ENCODE data around the gene TMEM217.
A peak's percentile ranks its signal among the peaks of the same experiment; 100 is the strongest.

TMEM217 gene

DNA sequence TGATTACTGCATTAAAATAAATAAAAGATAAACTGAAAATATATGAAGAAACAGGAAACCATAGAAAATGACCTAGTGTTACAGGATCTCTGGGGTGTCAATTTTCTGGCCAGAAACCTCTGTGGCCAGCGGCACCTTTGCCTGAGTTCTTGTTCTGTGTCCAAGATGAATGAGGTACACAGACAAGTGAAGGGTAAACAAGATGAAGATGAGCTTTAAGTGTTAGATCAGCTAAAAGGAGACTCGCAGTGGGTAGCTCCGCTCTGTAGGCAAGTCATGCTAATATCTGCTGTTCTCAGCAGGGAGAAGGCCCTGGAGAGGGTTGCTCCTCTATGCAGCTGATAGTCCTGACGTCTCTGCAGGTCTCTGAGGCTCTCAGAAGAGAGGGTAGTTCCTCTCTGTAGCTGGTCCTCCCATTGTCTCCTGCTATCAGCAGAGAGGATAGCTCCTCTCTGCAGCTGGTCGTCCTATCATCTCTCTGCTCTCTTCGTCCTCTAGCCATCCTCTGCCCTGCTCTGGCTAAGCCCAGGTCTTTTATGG, 36.3 kb downstream of the TMEM217 start:
- H3K27ac Mint-ChIP-seq: no peak overlapping the region
- H3K4me1 Mint-ChIP-seq: peaks cover 12% of the 10 kb centered on the region
- peak overlapping the region; percentile 68 for H3K4me3 Mint-ChIP-seq
- no peak for ATAC-seq
- no peak for DNase-seq (ENCODE audit: low spot score in 2 of 2)
- no peaks in the 10 kb centered on the region for H3K9me3 Mint-ChIP-seq
- H3K36me3 Mint-ChIP-seq: no peaks in the 10 kb centered on the region

DNA sequence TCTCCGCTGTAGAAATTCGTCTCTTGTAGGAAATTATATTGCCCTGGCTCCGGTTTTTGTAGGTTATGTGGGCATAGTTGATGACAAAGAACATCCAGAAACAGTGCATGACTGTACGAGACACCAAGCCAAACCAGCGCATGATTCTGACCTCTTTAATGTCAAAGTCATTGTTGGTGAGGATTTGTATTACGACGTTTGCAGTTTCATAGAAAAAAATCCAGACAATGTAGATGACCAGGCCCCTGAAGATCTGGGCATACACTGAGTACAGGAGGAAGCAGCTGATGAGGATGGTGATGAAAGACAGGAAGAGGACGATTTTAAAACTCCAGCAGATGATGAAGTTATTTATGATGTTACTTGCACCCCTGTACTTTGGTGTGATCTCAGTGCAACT, 39.4 kb downstream of the TMEM217 start:
- ATAC-seq (no peak), DNase-seq (ENCODE audit: low spot score in 2 of 2) (no peak)
- Mint-ChIP-seq H3K36me3 (no peaks in the 10 kb centered on the region), H3K4me3 (no peak overlapping the region), H3K4me1 (peaks cover 12% of the 10 kb centered on the region), H3K27ac (no peak overlapping the region), H3K9me3 (no peaks in the 10 kb centered on the region)

DNA sequence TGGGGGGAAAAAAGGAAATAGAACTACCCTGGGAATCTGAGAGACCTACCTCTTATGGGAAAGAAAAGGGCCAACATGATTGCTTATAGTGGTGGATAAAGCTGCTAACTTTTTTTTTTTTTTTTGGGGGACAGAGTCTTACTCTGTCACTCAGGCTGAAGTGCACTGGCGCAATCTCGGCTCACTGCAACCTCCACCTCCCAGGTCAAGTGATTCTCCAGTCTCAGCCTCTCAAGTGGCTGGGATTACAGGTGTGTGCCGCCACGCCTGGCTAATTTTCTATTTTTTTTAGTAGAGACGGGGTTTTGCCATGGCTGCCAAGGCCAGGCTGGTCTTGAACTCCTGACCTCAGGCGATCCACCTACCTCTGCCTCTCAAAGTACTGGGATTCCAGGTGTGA, 39.9 kb downstream of the TMEM217 start:
- DNase-seq (ENCODE audit: low spot score in 2 of 2): no peak
- Mint-ChIP-seq H3K4me1 (peaks cover 11% of the 10 kb centered on the region), H3K27ac (no peak overlapping the region), H3K36me3 (no peaks in the 10 kb centered on the region), H3K4me3 (no peak overlapping the region), H3K9me3 (no peaks in the 10 kb centered on the region)
- no peak for ATAC-seq

DNA sequence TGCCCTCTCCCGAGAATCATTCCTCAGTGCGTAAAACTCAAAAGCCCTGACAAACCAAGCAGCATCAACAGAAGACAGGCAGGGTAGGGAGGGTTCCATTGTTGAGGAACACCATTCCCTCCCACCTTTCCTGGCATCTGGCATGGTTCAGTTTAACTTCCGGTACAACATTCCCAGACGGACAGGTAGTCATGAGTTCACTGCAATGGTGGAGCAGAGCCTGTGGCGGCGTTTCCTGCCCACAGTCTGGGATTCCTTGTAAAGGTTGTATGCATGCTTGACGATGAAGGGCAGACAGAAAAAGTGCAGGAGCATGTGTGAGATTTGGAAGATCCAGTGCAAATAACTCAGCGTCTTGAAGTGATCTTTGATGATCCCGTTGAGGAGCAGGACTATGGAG, 45.7 kb downstream of the TMEM217 start:
- H3K27ac Mint-ChIP-seq: no peak overlapping the region
- no peaks in the 10 kb centered on the region for H3K9me3 Mint-ChIP-seq
- DNase-seq (ENCODE audit: low spot score in 2 of 2): no peak
- H3K4me3 Mint-ChIP-seq: no peak overlapping the region
- no peak for ATAC-seq
- H3K36me3 Mint-ChIP-seq: no peaks in the 10 kb centered on the region
- H3K4me1 Mint-ChIP-seq: peaks cover 28% of the 10 kb centered on the region

DNA sequence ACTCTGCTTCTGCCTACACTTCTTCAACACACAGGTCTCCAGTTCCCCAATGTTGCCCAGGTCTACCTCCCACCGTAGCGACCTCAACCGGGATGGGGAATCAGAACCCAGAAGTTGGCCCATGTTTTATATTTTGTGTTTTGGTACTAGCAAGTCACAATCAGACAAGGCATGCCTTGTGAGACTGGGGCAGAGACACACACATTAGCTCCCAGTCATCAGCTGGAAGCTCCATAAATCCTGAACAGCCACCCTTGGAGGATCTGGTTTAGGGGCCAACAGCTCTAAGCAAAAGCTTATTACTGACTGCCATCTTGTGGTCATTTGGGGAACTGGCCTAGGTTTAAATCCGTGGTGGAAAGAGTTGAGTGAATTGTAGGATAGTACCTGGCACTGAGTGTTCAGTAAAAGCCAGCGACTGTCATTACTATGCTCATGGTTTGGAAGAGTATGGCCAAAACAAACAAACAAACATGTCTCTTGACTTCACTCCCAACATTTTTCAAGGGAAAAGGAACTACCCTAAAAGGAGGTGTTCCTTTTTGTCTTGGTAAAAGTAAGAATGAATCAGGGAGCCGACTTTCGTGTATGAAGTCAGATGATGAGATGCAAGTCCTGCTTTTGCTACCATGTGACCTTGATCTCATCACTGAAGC, 47.5 kb downstream of the TMEM217 start:
- no peak overlapping the region for H3K4me3 Mint-ChIP-seq
- peak; percentile 81 to 90 for DNase-seq (ENCODE audit: low spot score in 2 of 2)

DNA sequence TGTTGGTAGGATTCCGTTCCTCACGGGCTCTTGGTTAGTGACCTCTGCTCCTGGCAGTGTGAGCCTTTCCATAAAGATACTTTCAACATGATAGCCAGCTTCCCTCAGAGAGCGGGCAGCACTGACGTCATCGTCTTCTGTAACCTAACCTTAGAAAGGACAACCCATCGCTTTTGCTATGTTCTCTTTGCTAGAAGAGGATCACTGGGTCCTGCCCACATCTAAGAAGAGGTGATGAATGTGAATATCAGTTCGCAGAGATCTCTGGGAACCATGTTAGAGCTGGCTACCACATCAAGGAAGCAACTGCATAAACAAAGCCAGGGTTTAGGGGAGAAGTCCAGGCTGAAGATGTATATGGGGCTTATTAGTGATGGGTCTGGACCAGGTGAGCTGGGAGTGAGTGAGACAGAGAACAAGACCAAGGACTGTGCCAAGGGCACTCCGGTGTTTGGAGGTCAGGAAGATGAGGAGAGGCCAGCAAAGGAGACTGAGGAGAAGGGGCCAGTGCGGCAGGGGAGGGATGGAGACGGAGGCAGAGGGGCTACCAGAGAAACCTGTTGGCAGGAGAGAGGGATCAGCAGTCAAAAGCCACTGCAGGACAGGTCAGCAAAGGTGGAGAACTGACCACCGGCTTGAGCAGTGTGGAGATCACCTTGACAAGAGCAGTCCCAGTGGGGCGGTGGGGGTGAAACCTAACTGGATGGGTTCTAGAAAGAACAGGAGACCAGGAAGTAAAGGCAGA, 48.3 kb downstream of the TMEM217 start:
- DNase-seq (ENCODE audit: low spot score in 2 of 2) (no peak), ATAC-seq (no peak)
- Mint-ChIP-seq H3K9me3 (no peaks in the 10 kb centered on the region), H3K4me3 (peak overlapping the region; percentile 0), H3K27ac (peak overlapping the region; percentile 65), H3K4me1 (peaks cover 52% of the 10 kb centered on the region), H3K36me3 (no peaks in the 10 kb centered on the region)

More for the DNA sequence above, 47.5 kb downstream of the TMEM217 start:
- Mint-ChIP-seq H3K4me1 (peaks cover 46% of the 10 kb centered on the region), H3K27ac (peak overlapping the region; percentile 65), H3K36me3 (no peaks in the 10 kb centered on the region), H3K9me3 (no peaks in the 10 kb centered on the region)
- peak; percentile 76 for ATAC-seq

DNA sequence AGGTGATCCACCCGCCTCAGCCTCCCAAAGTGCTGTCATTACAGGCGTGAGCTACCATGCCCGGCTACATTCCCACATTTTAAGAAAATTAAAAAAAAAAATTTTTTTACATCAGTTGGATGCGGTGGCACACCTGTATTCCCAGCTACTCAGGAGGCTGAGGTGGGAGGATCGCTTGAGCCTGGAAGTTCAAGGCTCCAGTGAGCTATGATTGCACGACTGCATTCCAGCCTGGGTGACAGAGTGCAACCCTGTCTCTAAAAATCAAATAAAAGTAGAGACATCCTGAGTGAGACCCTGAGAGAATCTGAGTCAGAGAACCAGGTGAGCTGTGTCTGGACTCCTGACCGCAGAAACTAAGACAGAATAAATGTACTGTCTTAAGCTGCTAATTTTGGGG, 49.2 kb downstream of the TMEM217 start:
- ATAC-seq: no peak
- Mint-ChIP-seq H3K9me3 (no peaks in the 10 kb centered on the region), H3K36me3 (no peaks in the 10 kb centered on the region), H3K4me1 (peaks cover 59% of the 10 kb centered on the region), H3K27ac (no peak overlapping the region), H3K4me3 (no peak overlapping the region)
- no peak for DNase-seq (ENCODE audit: low spot score in 2 of 2)

DNA sequence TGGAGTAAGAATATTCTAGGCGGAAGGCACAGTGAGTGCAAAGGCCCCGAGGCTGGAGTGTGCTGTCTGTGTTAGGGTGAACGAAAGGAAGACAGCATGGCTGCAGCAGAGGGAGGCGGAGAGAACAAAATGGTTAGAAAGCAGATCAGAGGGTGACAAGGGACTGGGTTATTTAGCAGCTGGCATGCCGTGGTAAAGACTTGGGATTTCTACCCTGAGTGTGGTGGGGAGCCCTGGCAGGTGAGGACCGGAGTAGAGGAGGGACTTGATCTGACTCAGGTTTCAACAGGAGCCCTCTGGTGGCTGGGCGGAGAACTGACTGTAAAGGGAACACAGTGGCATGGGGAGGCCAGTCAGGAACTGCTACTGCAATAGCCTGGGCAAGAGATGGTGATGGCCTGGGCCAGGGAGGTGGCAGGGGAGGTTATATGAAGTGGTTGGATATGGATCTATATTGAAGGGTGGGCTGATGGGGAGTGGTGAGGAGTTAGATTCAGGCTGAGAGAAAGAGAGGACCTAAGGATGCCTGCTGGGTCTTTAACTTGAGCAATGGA, 50.0 kb downstream of the TMEM217 start:
- Mint-ChIP-seq H3K4me3 (peak overlapping the region; percentile 38), H3K27ac (peak overlapping the region; percentile 80), H3K36me3 (no peaks in the 10 kb centered on the region), H3K4me1 (peaks cover 65% of the 10 kb centered on the region), H3K9me3 (no peaks in the 10 kb centered on the region)
- DNase-seq (ENCODE audit: low spot score in 2 of 2): peak; percentile 85 to 96
- peak; percentile 87 for ATAC-seq

DNA sequence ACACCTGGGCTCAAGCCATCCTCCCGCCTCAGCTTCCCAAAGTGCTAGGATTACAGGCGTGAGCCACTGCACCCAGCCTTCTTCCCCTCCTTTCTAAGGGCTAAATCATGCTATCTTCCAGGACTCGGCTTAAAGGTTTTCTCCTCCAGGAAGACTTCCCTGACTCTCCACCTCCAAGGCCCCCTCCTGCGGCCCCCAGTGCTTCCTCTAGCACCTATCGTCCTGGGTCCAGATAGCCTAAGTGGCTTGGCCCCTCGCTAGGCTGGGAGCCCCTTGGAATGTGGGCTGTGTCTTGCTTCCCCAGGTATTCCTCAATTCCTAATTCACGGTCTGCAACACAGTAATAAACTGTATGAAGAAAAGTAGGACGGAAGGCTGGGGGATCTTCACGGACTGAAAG, 51.3 kb downstream of the TMEM217 start:
- ATAC-seq (no peak), DNase-seq (ENCODE audit: low spot score in 2 of 2) (no peak)
- no peaks in the 10 kb centered on the region for H3K36me3 Mint-ChIP-seq
- H3K9me3 Mint-ChIP-seq: no peaks in the 10 kb centered on the region
- no peak overlapping the region for H3K4me3 Mint-ChIP-seq
- peak overlapping the region; percentile 80 for H3K27ac Mint-ChIP-seq
- peaks cover 79% of the 10 kb centered on the region for H3K4me1 Mint-ChIP-seq

DNA sequence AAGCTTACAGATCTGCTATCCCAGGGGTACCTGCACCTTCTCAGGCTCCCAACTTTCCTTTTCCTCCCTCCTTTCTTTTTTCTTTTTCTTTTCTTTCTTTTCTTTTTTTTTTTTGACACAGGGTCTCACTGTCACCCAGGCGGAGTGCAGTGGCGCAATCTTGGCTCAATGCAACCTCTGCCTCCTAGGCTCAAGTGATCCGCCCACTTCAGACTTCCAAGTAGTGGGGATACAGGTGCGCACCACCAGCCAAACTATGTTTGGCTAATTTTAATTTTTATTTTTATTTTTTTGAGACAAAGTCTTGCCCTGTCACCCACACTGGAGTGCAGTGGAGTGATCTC, 52.0 kb downstream of the TMEM217 start:
- Mint-ChIP-seq H3K4me3 (peak overlapping the region; percentile 7), H3K4me1 (peaks cover 81% of the 10 kb centered on the region), H3K27ac (peak overlapping the region; percentile 80), H3K9me3 (no peaks in the 10 kb centered on the region), H3K36me3 (no peaks in the 10 kb centered on the region)
- DNase-seq (ENCODE audit: low spot score in 2 of 2): no peak
- ATAC-seq: no peak

DNA sequence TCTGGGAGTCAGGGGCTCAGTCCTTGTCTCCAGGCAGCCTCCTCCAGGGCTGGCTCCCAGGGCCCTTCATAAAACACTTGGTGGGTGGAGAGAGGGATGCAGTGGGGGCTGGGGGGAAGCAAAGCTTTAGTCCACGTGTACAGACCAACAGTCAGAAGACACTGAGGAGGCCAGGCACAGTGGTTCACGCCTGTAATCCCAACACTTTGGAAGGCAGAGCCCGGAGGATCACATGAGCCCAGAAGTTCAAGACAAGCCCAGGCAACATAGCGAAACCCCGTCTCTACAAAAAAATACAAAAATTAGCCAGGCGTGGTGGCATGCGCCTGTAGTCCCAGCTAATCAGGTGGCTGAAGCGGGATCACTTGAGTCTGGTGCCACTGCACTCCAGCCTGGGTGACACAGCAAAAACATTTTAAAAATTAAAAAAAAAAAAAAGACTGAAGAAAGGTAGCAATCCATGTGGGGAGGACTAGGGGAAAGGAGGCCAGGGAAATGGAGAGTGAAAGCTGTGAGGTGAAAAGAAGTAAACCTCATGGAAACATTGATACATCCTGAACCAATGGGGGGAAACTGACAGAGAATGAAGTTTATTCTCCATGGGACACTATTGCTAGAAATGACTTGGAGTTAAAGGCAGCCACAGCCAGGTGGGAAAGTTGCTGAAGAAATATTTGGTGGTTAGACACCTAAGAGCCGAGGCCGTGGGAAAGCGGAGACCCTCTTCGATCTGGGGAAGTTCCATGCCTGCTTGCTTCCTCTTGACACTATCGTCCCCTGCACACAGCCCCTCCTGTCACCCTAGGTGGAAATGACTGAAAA, 52.6 kb downstream of the TMEM217 start:
- H3K36me3 Mint-ChIP-seq: no peaks in the 10 kb centered on the region
- ATAC-seq: no peak
- peak overlapping the region; percentile 7 for H3K4me3 Mint-ChIP-seq
- no peak for DNase-seq (ENCODE audit: low spot score in 2 of 2)
- H3K9me3 Mint-ChIP-seq: no peaks in the 10 kb centered on the region
- H3K27ac Mint-ChIP-seq: peak overlapping the region; percentile 80
- peaks cover 77% of the 10 kb centered on the region for H3K4me1 Mint-ChIP-seq

DNA sequence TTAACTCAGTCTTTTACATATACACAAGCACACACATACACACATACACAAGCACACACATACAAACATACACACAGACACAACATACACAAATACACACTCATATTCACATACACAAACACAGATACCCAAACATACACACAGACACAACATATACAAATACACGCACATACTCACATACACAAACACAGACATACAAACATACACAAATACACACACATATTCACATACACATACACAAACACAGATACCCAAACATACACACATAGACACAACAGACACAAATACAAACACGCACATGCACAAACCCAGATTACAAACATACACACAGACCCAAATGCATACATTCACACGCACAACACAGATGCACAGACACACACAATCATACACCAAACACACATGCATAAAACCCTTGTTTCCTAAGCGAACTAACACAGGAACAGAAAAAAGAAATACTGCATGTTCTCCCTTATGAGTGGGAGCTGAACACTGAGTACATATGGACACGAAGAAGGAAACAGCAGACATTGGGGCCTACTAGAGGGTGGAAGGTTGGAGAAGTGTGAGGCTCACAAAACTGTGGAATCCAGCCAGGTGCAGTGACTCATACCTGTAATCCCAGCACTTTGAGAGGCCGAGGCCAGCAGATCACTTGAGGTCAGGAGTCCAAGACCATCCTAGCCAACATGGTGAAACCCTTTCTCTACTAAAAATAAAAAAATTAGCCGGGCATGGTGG, 53.8 kb downstream of the TMEM217 start:
- no peak for DNase-seq (ENCODE audit: low spot score in 2 of 2)
- no peaks in the 10 kb centered on the region for H3K36me3 Mint-ChIP-seq
- no peaks in the 10 kb centered on the region for H3K9me3 Mint-ChIP-seq
- no peak overlapping the region for H3K4me3 Mint-ChIP-seq
- peak overlapping the region; percentile 84 for H3K27ac Mint-ChIP-seq
- ATAC-seq: no peak
- peaks cover 66% of the 10 kb centered on the region for H3K4me1 Mint-ChIP-seq

DNA sequence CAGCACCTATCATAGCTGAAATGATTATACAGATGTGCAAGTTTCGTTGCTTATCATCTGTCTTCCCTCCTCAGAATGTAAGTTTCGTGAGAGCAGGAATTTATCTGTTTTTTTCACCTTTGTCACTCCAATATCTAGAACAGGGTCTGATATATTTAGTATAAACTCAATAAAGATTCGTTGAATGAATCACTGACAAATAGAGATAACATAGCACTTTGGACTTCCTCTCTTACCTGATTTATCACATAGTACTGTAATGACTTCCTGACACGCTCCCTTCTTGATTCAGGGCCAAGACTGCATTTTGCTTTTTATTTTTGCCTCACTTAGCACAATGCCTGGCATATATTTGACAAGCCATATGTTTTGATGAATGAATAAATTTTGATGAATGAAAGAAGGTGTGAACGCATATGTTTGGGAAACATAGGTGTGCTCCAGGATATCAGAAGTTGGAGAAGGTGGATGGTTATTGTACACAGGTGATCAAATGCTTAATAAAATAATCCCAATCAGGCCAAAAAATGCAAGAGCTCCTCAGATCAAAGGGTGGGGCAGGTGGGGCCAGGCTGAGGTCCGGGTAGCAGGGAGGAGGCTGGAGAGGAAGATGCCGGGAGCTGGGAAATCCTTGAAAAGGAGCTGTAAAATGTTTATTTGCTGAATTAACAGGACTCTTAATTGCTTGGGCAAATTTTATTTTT, 55.0 kb downstream of the TMEM217 start:
- Mint-ChIP-seq H3K36me3 (no peaks in the 10 kb centered on the region), H3K4me3 (peak overlapping the region; percentile 39), H3K27ac (peak overlapping the region; percentile 84), H3K4me1 (peaks cover 60% of the 10 kb centered on the region), H3K9me3 (no peaks in the 10 kb centered on the region)
- DNase-seq (ENCODE audit: low spot score in 2 of 2): no peak
- peak; percentile 83 for ATAC-seq

DNA sequence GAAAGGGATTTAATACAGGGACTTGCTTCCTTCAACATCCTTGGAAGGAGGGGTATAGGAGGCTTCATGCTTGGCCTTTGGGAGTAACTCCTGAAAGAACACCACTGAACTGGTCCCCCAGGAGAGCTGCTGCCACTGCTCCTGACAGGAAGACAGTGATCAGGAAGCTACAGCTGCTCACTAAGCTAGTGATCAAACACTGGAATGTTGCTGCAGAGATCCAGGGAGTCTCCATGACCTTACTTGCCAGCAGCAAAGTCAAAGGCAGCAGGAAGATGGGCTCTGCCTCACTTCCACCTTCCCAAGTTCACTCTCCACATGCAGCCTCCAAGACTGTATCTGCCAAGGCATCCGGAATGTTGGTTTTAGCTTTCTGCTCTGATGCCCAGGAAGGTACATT, 56.2 kb downstream of the TMEM217 start:
- ATAC-seq: no peak
- Mint-ChIP-seq H3K36me3 (no peaks in the 10 kb centered on the region), H3K4me1 (peaks cover 48% of the 10 kb centered on the region), H3K27ac (no peak overlapping the region), H3K4me3 (peak overlapping the region; percentile 39), H3K9me3 (no peaks in the 10 kb centered on the region)
- DNase-seq (ENCODE audit: low spot score in 2 of 2): no peak
